Thyroid gland (tissue), 4 donors: ENCODE measurements around the gene HOXC10. TPM values are rescaled to one million over a fixed set of nuclear protein-coding genes. Genes with fewer than 3 reads are reported as not detected.

ENCODE experiments used
- DNase-seq, 2 donors: peaks; one replicate each; pipeline ENCODE4 v3.0.0-alpha.2; 2019
- H3K27ac ChIP-seq, 3 donors: fragments of 200-600 bp; sonication (generic); 1 replicate in 2 of 3; 2 replicates in 1 of 3; pipeline ENCODE4 v1.5.1; 2016 to 2019; ENCODE audit warnings: mild to moderate bottlenecking in 1 of 3, moderate library complexity in 1 of 3
- H3K27me3 ChIP-seq: fragments of 200-600 bp; sonication (generic); one replicate; pipeline ENCODE4 v1.5.1; 2019
- H3K36me3 ChIP-seq, 2 donors: fragments of 200-600 bp; sonication (generic); one replicate each; pipeline ENCODE4 v1.5.1; 2016 to 2019
- H3K4me1 ChIP-seq, 2 donors: fragments of 200-600 bp; sonication (generic); one replicate each; pipeline ENCODE4 v1.5.1; 2017 to 2019
- H3K4me3 ChIP-seq, 3 donors: fragments of 200-600 bp; sonication (generic); replicated peaks in 1 of 3; 1 replicate in 2 of 3; 2 replicates in 1 of 3; pipeline ENCODE4 v1.5.1; 2016; ENCODE audit warnings: mild to moderate bottlenecking in 1 of 3
- H3K9me3 ChIP-seq: fragments of 200-600 bp; sonication (generic); one replicate; pipeline ENCODE4 v1.5.1; 2017
- POLR2A ChIP-seq, 2 donors: fragments of 450-650 bp; IDR thresholded peaks; one replicate each; pipeline ENCODE4 v1.6.1; 2017; ENCODE audit warnings: antibody characterized with exemption in 2 of 2, mild to moderate bottlenecking in 2 of 2, moderate library complexity in 1 of 2
- WGBS, 2 donors: methylation state at CpG; one replicate each; pipeline ENCODE4 v1.1.5; 2017; 5-methylcytosine and 5-hydroxymethylcytosine counted together
- intact Hi-C: fragments of 100-400 bp; cut with DNase I; formaldehyde crosslinking; loops from one replicate; pipeline ENCODE4 v1.15.1; 2023
- total RNA-seq, 4 donors: library from RNA; depleted of rRNA; stranded (reverse); fragments of >200 nt; gene quantifications; one replicate each; pipeline ENCODE4 v1.2.3, GENCODE V29; 2016
- TF ChIP-seq, protein P1 (sequence below), 6 experiments: fragments of 200-600 bp in 3 of 6; fragments of 450-650 bp in 3 of 6; sonication (generic) in 3 of 6; IDR thresholded peaks; one replicate each; pipeline ENCODE4 v1.5.1; 2016 to 2019; ENCODE audit warnings: antibody characterized with exemption in 6 of 6, mild to moderate bottlenecking in 2 of 6, inconsistent platforms in 1 of 6, moderate library complexity in 1 of 6

HOXC10 gene
- total RNA-seq, 4 donors from 2014 or later: not detected

DNA sequence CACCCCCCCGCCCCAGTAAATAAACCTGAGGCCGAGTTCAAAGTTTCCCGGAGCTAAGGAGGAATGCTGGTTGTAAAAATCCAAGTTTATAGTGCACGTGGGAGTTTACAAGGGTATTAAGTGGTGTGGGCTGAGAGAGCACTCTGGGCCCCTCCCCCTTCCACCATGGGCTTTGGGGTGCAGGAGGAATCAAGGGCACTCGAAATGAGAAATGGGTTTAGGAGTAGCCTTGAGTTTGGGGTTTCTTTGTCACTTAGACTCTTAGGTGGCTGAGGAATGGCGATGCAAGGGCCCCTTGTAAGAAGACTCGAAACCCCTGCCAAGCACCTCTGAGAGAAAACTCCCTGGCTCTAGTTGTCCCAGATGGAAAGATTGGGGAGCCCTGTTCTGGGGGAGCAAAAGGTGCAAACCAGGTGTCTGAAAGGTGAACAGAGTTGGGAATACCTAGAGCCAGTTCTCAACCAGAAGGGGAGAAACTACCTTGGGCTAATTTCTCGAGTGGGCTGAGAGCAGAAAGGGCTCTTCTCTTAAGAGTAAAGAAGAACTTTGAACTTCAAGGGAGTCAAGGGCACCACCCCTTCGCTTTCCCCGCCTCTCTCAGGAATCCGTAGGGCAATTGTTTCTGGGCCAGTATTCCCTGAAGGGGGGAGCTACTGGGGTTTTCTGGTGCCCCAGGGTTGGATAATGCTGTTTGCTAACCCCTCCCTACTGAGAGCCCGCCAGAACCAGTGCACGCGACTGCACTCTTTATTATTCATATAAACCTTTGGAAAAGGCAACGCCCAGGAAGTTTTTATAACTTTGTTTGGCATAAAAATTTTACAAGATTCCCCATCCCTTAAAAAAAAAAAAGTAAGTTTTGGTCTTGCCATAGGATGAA is 6.2 kb upstream of the HOXC10 start:
- no peak for DNase-seq
- TF ChIP-seq, protein P1, sequence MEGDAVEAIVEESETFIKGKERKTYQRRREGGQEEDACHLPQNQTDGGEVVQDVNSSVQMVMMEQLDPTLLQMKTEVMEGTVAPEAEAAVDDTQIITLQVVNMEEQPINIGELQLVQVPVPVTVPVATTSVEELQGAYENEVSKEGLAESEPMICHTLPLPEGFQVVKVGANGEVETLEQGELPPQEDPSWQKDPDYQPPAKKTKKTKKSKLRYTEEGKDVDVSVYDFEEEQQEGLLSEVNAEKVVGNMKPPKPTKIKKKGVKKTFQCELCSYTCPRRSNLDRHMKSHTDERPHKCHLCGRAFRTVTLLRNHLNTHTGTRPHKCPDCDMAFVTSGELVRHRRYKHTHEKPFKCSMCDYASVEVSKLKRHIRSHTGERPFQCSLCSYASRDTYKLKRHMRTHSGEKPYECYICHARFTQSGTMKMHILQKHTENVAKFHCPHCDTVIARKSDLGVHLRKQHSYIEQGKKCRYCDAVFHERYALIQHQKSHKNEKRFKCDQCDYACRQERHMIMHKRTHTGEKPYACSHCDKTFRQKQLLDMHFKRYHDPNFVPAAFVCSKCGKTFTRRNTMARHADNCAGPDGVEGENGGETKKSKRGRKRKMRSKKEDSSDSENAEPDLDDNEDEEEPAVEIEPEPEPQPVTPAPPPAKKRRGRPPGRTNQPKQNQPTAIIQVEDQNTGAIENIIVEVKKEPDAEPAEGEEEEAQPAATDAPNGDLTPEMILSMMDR (IDR thresholded peaks at IDR 0.05): no peak
- TF ChIP-seq POLR2A (IDR thresholded peaks at IDR 0.05): no peak
- H3K27me3 ChIP-seq: peaks cover 89% of the 10 kb centered on the region
- intact Hi-C loops: no loop called here
- peaks cover 9 to 19% of the 10 kb centered on the region in 2 donors for H3K4me1 ChIP-seq
- H3K9me3 ChIP-seq: no peaks in the 10 kb centered on the region
- H3K27ac ChIP-seq: no peak overlapping the region
- no peaks in the 10 kb centered on the region for H3K36me3 ChIP-seq
- WGBS, 2 donors: 8 to 10% methylated on average over 15 of the region's 15 CpGs
- no peak overlapping the region for H3K4me3 ChIP-seq

DNA sequence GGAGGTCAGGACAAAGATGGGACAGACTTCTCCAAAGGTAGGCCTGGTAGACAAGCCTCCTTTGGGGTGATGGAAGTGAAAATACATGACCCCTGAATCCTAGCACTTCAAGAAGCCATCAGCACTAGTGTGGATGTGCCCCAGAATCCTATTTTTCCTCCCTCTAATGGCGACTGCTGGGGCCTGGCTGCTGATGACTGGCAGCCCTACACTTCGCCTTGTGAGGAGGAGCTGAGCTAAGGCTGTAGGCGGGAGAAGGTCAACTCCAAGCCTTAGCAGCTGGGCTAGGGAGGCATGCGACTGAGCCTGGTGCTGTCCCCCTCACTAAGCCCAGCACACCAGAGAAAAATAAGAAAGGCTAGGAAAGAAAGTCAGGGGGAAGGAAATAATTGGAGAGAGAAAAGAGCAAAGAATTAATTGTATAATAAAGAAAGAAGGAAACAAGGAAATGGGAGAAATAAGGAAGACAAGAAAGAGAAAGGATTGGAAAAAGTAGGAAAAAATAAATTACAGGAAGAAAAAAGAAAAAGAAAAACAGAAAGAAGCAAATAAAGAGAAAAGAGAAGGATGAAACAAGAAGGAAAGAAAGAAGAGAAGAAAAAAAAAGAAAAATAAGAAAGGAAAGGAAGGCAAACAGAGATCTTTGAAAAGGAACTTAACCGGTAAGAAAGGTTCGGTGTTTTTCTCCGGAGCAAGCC is 4.7 kb upstream of the HOXC10 start:
- Histone ChIP-seq H3K4me3 (no peak overlapping the region), H3K9me3 (no peaks in the 10 kb centered on the region), H3K36me3 (no peaks in the 10 kb centered on the region), H3K27me3 (peaks cover 86% of the 10 kb centered on the region), H3K27ac (no peak overlapping the region), H3K4me1 (peaks cover 6 to 12% of the 10 kb centered on the region in 2 donors)
- DNase-seq: no peak
- no peak for TF ChIP-seq POLR2A (IDR thresholded peaks at IDR 0.05)
- TF ChIP-seq, protein P1 (IDR thresholded peaks at IDR 0.05): no peak
- intact Hi-C loops: loop anchor here (10.0 kb wide), 1 partner anchor 215 kb away; no protein-coding TSS in a partner anchor
- WGBS, 2 donors: 13 to 21% methylated on average over 7 of the region's 7 CpGs

DNA sequence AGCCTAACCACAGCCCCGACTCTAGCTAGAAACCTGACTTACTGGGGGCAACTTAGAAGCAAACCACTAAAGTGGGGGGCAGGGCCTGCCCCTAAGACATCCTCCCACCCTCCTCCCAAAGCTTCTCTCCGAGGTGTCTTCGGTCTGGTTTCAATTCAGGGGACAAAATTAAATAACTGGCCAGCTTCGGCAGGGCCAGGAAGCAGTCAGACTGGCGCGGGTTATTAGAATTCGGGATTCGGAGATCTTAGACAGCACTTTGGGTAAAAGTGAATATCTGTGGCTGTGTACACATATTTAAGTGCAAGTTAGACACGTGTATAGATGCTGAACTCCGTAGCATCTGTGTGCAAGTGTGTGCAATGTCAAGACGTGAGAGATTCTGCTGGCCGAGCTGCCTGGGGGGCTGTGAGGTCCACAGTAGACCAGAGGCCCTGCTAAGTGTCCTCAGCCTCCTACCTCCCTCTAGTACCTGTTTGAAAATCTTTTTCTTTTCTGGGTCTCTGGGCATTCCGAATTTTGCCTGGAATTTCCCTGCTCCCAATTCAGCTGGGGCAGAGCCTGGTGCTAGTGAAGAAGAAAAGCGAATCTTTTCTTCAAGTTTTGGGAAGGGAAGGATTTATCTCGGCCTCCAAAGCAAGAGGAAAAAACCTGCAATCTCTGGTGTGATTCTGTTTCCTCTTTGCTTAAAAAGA is 4.0 kb upstream of the HOXC10 start:
- DNase-seq: no peak
- H3K36me3 ChIP-seq: no peaks in the 10 kb centered on the region
- peaks cover 88% of the 10 kb centered on the region for H3K27me3 ChIP-seq
- no peaks in the 10 kb centered on the region for H3K9me3 ChIP-seq
- no peak overlapping the region for H3K4me3 ChIP-seq
- no peak overlapping the region for H3K27ac ChIP-seq
- 19 to 29% methylated on average over 15 of the region's 15 CpGs for WGBS, 2 donors
- H3K4me1 ChIP-seq: peaks cover 13 to 15% of the 10 kb centered on the region in 2 donors
- no peak for TF ChIP-seq POLR2A (IDR thresholded peaks at IDR 0.05)
- TF ChIP-seq, protein P1 (IDR thresholded peaks at IDR 0.05): no peak
- intact Hi-C loops: loop anchor here (10.0 kb wide), 1 partner anchor 216 kb away; no protein-coding TSS in a partner anchor

DNA sequence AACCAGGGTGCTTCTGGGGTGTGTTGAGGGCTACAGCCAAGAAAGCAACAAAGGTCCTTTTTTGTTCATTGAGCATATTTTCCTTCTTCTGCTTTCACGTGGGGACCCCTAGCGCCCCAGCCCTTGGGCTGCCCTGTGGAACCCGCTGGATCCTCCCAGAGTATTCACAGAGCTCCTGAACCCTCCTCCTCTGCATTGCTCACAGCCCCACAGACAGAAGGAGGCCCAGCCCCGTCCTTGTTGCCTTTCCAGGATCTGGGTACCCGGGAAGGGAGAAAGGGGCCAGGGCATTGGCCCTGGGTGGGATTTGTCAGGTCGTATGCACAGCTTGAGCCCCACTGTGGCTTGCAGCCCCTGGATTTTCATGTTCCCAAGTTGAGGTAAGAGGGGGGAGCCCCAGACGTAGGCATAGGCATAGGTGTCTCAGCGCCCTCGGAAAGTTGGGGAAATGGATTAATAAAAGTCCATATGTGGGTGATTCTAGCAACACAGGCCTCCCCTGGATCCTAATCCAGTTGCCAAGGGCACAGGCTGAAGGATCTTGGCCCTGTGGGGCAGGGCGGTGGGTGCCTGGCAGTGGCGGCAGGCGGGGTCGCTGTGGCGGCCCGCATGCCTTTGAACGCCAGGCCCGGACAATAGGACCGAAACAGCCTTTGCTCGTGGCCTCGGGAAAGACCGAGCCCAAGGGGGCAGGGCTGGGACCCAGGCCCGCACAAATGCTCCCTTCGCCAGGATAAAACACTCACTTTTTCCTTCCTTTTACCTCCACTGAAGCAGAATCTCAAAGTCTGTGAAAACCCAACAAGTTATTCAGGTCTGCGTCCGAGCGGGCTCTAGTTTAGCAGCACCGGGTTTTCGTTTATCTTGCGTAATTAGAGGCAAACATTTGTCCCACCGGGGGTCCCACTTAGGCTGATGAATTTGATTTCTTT is 3.0 kb upstream of the HOXC10 start:
- DNase-seq: no peak
- Histone ChIP-seq H3K4me3 (no peak overlapping the region), H3K9me3 (no peaks in the 10 kb centered on the region), H3K4me1 (peaks cover 17 to 18% of the 10 kb centered on the region in 2 donors), H3K27me3 (peaks cover 89% of the 10 kb centered on the region), H3K27ac (no peak overlapping the region), H3K36me3 (no peaks in the 10 kb centered on the region)
- WGBS, 2 donors: 11 to 17% methylated on average over 29 to 30 of the region's 30 CpGs
- intact Hi-C loops: loop anchor here (10.0 kb wide), 1 partner anchor 217 kb away; no protein-coding TSS in a partner anchor
- no peak for TF ChIP-seq POLR2A (IDR thresholded peaks at IDR 0.05)
- TF ChIP-seq, protein P1 (IDR thresholded peaks at IDR 0.05): no peak
